HEK293 (cell line): Measurements from ENCODE around the gene PSMA2.

Experiments
- GLI4 ChIP-seq: fragments of 450-650 bp; formaldehyde crosslinking; IDR thresholded peaks from 2 replicates; pipeline ENCODE4 v1.5.1; 2016; ENCODE audit warnings: missing biosample characterization, missing genetic modification characterization
- ZBTB1 ChIP-seq: fragments of 450-650 bp; formaldehyde crosslinking; IDR thresholded peaks from 2 replicates; pipeline ENCODE4 v1.5.1; 2016; ENCODE audit warnings: missing biosample characterization, missing genetic modification characterization
- ZBTB7A ChIP-seq: fragments of 450-650 bp; formaldehyde crosslinking; IDR thresholded peaks from 2 replicates; pipeline ENCODE4 v1.5.1; 2016; ENCODE audit warnings: low read depth, missing biosample characterization, missing genetic modification characterization
- ZNF24 ChIP-seq: fragments of 450-650 bp; formaldehyde crosslinking; IDR thresholded peaks from 2 replicates; pipeline ENCODE4 v1.5.1; 2016; ENCODE audit warnings: missing biosample characterization, missing genetic modification characterization
- ZNF560 ChIP-seq: fragments of 450-650 bp; formaldehyde crosslinking; IDR thresholded peaks from 2 replicates; pipeline ENCODE4 v1.5.1; 2017; ENCODE audit warnings: missing biosample characterization, missing genetic modification characterization, borderline replicate concordance
- ZNF571 ChIP-seq: fragments of 450-650 bp; formaldehyde crosslinking; IDR thresholded peaks from 2 replicates; pipeline ENCODE4 v1.5.0; 2017; ENCODE audit warnings: missing biosample characterization, missing genetic modification characterization
- TF ChIP-seq, protein P1 (sequence below): fragments of 450-650 bp; formaldehyde crosslinking; IDR thresholded peaks from 2 replicates; pipeline ENCODE4 v1.5.1; 2016; ENCODE audit warnings: missing biosample characterization, missing genetic modification characterization
- TF ChIP-seq, protein P2 (sequence below): fragments of 450-650 bp; formaldehyde crosslinking; IDR thresholded peaks from 2 replicates; pipeline ENCODE4 v1.5.1; 2016; ENCODE audit warnings: missing biosample characterization, missing genetic modification characterization, borderline replicate concordance
- TF ChIP-seq, protein P3 (sequence below): fragments of 450-650 bp; formaldehyde crosslinking; IDR thresholded peaks from 2 replicates; pipeline ENCODE4 v1.5.1; 2016; ENCODE audit warnings: missing biosample characterization, missing genetic modification characterization

DNA sequence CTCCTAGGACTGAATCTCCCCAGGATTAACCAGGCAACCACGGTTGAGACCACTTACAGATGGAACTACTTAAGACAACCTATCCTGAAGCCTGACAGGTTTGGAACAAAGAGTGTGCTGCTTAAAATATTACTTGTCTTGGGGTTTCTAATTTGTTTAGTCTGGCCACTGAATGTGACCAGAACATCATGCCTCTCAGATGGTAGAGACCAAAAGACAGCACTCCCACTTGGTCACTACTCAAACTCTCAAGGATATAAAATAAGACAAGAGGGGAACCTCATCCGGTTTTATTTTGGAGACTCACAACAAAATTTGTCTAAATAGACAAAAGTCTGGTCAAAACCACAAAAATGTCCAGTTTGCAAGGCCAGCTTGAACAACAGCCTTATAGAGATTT, 15.5 kb upstream of the PSMA2 start:
- TF ChIP-seq, protein P1, sequence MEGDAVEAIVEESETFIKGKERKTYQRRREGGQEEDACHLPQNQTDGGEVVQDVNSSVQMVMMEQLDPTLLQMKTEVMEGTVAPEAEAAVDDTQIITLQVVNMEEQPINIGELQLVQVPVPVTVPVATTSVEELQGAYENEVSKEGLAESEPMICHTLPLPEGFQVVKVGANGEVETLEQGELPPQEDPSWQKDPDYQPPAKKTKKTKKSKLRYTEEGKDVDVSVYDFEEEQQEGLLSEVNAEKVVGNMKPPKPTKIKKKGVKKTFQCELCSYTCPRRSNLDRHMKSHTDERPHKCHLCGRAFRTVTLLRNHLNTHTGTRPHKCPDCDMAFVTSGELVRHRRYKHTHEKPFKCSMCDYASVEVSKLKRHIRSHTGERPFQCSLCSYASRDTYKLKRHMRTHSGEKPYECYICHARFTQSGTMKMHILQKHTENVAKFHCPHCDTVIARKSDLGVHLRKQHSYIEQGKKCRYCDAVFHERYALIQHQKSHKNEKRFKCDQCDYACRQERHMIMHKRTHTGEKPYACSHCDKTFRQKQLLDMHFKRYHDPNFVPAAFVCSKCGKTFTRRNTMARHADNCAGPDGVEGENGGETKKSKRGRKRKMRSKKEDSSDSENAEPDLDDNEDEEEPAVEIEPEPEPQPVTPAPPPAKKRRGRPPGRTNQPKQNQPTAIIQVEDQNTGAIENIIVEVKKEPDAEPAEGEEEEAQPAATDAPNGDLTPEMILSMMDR (tag by site-specific recombination): no peak
- TF ChIP-seq GLI4 (tag by site-specific recombination): no peak
- no peak for TF ChIP-seq ZNF560 (tag by site-specific recombination)
- TF ChIP-seq, protein P2, sequence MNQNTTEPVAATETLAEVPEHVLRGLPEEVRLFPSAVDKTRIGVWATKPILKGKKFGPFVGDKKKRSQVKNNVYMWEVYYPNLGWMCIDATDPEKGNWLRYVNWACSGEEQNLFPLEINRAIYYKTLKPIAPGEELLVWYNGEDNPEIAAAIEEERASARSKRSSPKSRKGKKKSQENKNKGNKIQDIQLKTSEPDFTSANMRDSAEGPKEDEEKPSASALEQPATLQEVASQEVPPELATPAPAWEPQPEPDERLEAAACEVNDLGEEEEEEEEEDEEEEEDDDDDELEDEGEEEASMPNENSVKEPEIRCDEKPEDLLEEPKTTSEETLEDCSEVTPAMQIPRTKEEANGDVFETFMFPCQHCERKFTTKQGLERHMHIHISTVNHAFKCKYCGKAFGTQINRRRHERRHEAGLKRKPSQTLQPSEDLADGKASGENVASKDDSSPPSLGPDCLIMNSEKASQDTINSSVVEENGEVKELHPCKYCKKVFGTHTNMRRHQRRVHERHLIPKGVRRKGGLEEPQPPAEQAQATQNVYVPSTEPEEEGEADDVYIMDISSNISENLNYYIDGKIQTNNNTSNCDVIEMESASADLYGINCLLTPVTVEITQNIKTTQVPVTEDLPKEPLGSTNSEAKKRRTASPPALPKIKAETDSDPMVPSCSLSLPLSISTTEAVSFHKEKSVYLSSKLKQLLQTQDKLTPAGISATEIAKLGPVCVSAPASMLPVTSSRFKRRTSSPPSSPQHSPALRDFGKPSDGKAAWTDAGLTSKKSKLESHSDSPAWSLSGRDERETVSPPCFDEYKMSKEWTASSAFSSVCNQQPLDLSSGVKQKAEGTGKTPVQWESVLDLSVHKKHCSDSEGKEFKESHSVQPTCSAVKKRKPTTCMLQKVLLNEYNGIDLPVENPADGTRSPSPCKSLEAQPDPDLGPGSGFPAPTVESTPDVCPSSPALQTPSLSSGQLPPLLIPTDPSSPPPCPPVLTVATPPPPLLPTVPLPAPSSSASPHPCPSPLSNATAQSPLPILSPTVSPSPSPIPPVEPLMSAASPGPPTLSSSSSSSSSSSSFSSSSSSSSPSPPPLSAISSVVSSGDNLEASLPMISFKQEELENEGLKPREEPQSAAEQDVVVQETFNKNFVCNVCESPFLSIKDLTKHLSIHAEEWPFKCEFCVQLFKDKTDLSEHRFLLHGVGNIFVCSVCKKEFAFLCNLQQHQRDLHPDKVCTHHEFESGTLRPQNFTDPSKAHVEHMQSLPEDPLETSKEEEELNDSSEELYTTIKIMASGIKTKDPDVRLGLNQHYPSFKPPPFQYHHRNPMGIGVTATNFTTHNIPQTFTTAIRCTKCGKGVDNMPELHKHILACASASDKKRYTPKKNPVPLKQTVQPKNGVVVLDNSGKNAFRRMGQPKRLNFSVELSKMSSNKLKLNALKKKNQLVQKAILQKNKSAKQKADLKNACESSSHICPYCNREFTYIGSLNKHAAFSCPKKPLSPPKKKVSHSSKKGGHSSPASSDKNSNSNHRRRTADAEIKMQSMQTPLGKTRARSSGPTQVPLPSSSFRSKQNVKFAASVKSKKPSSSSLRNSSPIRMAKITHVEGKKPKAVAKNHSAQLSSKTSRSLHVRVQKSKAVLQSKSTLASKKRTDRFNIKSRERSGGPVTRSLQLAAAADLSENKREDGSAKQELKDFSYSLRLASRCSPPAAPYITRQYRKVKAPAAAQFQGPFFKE: no peak
- TF ChIP-seq, protein P3, sequence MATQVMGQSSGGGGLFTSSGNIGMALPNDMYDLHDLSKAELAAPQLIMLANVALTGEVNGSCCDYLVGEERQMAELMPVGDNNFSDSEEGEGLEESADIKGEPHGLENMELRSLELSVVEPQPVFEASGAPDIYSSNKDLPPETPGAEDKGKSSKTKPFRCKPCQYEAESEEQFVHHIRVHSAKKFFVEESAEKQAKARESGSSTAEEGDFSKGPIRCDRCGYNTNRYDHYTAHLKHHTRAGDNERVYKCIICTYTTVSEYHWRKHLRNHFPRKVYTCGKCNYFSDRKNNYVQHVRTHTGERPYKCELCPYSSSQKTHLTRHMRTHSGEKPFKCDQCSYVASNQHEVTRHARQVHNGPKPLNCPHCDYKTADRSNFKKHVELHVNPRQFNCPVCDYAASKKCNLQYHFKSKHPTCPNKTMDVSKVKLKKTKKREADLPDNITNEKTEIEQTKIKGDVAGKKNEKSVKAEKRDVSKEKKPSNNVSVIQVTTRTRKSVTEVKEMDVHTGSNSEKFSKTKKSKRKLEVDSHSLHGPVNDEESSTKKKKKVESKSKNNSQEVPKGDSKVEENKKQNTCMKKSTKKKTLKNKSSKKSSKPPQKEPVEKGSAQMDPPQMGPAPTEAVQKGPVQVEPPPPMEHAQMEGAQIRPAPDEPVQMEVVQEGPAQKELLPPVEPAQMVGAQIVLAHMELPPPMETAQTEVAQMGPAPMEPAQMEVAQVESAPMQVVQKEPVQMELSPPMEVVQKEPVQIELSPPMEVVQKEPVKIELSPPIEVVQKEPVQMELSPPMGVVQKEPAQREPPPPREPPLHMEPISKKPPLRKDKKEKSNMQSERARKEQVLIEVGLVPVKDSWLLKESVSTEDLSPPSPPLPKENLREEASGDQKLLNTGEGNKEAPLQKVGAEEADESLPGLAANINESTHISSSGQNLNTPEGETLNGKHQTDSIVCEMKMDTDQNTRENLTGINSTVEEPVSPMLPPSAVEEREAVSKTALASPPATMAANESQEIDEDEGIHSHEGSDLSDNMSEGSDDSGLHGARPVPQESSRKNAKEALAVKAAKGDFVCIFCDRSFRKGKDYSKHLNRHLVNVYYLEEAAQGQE: no peak
- TF ChIP-seq ZBTB7A: no peak
- TF ChIP-seq ZBTB1 (tag by site-specific recombination): no peak
- no peak for TF ChIP-seq ZNF24 (tag by site-specific recombination)
- TF ChIP-seq ZNF571 (tag by site-specific recombination): no peak
